ENCODE data around the gene TMEM181.
"Not testable (repeated sequence)": the region's sequence is repeated elsewhere in the genome, so short reads cannot be mapped to it uniquely, and the experiment has no call there.

TMEM181 gene

DNA sequence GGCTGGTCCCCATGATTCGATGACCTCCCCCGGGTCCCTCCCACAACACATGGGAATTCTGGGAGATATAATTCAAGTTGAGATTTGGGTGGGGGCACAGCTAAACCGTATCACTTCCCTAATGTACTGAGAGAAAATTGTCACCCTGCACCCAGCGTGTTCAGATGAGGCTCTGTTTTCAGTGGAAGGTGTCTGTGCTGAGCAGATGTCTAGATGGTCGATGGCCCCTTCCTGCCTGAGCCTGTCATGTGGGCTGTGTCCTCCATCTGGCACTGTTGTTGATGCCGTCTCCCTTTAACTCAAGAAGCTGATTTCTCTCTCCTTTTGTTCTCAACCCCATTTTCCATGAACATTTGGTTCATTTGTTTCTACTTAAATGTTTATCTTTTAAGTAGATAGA, 37.0 kb downstream of the TMEM181 start:
- DNase-seq (ENCODE audit: low spot score) = no peak

- DNase-seq (ENCODE audit: low spot score) = no peak
Observed at GRCh38 chr6:158597565-158597964, 37.7 kb downstream of the TMEM181 start.

GRCh38 chr6:158599635-158600034, 39.7 kb downstream of the TMEM181 start:
- no peak for DNase-seq (ENCODE audit: low spot score)

GRCh38 chr6:158603261-158604047, 43.6 kb downstream of the TMEM181 start:
- DNase-seq (ENCODE audit: low spot score) = no peak

- DNase-seq (ENCODE audit: low spot score) = no peak
Observed at GRCh38 chr6:158604048-158604406, 44.1 kb downstream of the TMEM181 start.

GRCh38 chr6:158605266-158605878, 45.5 kb downstream of the TMEM181 start:
- DNase-seq (ENCODE audit: low spot score) = peak; percentile 65

DNA sequence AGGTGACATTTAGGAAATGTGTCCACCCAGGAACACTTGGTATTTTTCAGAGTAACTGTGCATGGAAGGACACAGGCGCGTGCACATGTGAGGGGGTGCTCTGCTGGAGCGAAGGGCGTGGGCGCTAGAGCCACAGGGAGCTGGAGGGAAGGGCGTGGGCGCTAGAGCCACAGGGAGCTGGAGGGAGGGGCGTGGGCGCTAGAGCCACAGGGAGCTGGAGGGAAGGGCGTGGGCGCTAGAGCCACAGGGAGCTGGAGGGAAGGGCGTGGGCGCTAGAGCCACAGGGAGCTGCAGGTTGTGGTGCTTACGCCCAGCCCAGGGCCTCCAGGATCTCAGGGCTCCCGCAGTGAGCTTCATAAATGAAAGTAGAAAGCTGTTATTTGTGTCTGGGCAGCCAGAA, 46.1 kb downstream of the TMEM181 start:
- not testable (repeated sequence) for DNase-seq (ENCODE audit: low spot score)

GRCh38 chr6:158606935-158607334, 47.0 kb downstream of the TMEM181 start:
- no peak for DNase-seq (ENCODE audit: low spot score)

GRCh38 chr6:158607411-158608170, 47.7 kb downstream of the TMEM181 start:
- DNase-seq (ENCODE audit: low spot score) = no peak

DNA sequence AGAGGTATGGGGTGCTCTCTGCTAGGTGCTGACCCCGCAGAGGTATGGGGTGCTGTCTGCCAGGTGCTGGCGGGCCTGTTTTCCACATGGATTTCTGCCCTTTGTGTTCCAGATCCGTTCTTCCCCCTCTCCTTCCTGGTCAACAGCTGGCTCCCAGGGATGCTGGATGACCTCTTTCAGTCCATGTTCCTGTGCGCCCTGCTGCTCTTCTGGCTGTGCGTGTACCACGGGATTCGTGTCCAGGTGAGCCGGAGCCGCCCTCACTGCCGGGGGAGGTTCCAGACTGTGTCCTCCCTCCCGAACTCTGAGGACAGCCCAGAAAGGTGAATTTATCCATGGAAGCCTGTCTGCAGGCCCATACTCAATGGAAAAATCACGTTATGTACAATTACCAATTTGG, 48.3 kb downstream of the TMEM181 start:
- no peak for DNase-seq (ENCODE audit: low spot score)

DNA sequence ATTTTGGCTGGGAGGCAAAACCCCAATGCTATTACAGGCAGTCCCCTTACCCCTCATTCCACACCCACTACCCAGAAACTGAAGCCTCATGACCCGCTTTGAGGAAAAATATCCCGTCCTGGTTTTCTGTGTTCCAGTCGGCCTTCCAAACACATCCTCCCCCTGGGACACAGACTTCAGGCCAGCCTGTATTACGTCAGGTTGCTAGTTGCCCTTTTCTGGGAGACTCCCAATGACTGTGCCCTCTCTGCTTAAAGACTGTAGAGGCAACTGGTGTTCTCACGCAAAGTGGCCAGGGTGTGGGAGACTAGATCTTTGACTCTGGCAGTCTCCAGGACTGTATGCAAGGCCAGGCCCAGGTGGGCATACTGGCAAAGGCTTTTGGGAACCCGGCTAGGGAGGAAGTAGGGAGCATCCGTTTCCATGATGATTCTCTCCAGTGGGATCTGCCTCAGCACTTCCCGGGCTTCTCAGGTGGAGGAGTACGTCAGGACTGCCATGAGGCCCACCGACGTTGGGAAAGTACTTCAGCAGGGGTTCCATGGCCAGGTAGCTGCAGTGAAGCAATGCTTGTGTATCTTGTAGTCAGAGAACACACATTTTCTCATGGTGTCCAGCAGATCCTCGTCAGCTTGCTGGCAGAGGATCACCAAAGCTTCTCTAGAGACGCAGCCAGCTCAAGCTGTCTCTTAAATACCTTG, 49.7 kb downstream of the TMEM181 start:
- DNase-seq (ENCODE audit: low spot score) = no peak

- DNase-seq (ENCODE audit: low spot score) = no peak
Observed at GRCh38 chr6:158610319-158610968, 50.6 kb downstream of the TMEM181 start.

DNA sequence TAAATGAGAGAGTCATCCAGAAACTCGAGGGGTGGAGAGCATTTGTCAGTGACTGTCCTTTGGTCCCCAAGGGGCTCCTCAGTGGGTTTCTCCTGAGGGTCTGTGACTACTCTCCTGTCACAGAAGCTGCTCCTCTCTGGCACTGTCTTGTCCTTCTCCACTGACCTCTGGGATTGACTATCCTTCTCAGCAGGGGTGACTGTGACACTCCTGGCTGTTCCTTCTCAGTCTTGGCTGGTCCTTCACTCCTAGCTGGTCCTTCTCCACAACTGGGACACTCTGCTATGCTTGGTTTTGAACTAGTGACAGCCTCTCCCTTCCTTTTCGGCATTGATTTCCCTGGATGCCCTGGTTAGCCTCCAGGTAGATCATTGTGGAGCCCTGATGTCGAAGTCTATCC, 51.1 kb downstream of the TMEM181 start:
- DNase-seq (ENCODE audit: low spot score) = no peak

- no peak for DNase-seq (ENCODE audit: low spot score)
Observed at GRCh38 chr6:158611541-158612370, 51.9 kb downstream of the TMEM181 start.

DNA sequence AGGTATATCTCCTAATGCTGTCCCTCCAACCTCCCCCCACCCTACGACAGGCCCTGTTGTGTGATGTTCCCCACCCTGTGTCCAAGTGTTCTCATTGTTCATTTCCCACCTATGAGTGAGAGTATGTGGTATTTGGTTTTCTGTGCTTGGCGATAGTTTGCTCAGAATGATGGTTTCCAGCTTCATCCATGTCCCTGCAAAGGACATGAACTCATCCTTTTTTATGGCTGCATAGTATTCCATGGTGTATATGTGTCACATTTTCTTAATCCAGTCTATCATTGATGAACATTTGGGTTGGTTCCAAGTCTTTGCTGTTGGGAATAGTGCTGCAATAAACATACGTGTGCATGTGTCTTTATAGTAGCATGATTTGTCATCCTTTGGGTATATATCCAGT, 54.7 kb downstream of the TMEM181 start:
- DNase-seq (ENCODE audit: low spot score) = not testable (repeated sequence)

- DNase-seq (ENCODE audit: low spot score) = not testable (repeated sequence)
Observed at GRCh38 chr6:158618289-158618688, 58.4 kb downstream of the TMEM181 start.

DNA sequence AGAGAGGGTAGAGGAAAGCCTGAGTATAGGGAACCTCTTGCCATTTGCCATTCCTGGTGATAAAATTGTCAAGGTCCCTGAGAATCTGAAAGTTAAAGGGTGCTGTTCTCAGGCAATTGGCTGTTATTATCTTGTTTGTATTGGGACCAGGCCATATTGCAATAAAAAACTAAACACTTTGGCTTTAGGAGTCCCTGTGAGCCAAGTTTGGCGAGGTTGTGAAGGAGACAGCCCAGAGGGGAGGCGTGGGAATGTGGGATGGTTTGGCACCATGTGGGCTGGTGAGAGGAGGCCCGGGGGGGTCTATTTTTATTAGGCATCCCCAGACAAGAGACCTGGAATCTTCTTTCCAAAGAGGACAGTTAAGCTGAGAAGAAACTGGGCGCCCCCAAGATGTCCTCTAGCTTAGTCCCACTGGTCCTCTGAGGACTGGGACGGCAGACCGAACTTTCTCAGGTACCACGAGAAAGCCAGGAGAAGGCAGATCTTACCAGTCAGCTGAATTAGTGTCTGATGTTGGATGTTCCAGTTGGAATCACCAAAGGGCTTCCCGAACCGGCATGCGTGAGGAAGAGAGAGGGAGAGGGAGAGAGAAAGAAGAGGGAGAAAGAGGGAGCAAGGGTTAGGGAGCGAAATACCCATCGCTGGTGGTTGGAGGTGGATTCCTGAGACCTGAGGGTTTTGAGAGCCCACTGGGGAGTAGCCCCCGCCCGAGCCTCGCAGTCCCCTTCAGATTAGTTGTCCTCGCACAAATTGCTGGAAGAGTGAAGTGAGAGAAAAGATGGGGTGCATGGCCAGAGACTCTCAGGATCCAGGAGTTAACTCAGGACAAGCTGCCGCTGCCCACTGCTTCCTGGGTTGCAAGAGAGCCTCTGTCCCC, 60.3 kb downstream of the TMEM181 start:
- no peak for DNase-seq (ENCODE audit: low spot score)

DNA sequence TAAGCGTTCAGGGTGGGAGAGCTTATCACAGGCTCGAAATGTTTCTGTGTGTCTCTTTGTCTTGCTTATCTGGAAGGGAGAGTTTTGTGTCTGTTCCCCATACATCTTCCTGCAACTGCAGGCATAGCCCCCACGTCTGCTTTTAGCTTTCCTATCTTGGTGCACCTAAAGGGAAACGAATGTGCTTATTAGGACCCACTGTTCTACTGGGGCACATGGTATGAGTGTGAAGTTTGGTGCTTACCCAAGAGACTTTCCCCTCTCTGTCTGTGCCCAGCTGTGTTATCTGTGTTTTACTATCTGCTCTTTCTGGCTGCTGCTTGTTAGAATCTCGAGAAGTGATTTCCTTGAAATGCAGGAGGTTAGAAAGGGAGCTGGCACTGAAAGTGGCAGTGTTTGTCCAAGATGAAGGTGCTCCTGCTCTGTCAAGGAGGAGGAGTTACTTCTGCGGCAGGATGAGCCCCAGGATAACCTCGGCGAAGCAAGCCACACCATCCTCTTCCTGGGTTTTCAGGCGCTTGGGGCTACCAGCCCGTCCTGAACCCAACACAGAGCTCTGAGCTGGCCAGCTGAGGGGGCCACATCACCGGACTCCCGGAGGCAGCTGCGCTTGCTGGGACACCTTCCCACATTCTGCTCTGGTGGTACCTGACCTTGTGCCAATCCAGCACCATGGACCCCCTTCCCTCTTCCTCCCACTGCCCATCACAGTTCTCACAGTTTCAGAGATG, 61.2 kb downstream of the TMEM181 start:
- no peak for DNase-seq (ENCODE audit: low spot score)

All from RKO (cell line).